Chondrocyte (in vitro differentiated cells): ENCODE results near the gene DIP2C. TPM values are rescaled to one million over a fixed set of nuclear protein-coding genes. Genes with fewer than 3 reads are reported as not detected.

Source experiments
- DNase-seq: peaks from one replicate; pipeline ENCODE4 v3.0.0; 2021; ENCODE audit warnings: mixed read lengths, low spot score
- H3K27ac Mint-ChIP-seq: one replicate; pipeline ENCODE4 v1.8.0; 2021; ENCODE audit warnings: mild to moderate bottlenecking, moderate library complexity, mixed read lengths; ENCODE audit not compliant: unreplicated experiment
- H3K27me3 Mint-ChIP-seq: 2 replicates; pipeline ENCODE4 v1.8.0; 2021; ENCODE audit warnings: low read depth, mixed read lengths
- H3K36me3 Mint-ChIP-seq: 2 replicates; pipeline ENCODE4 v1.8.0; 2021; ENCODE audit warnings: low read depth, mixed read lengths
- H3K4me1 Mint-ChIP-seq: 2 replicates; pipeline ENCODE4 v1.8.0; 2021; ENCODE audit warnings: low read depth, mild to moderate bottlenecking, mixed read lengths
- H3K4me3 Mint-ChIP-seq: one replicate; pipeline ENCODE4 v1.8.0; 2021; ENCODE audit warnings: mild to moderate bottlenecking, moderate library complexity, mixed read lengths; ENCODE audit not compliant: unreplicated experiment
- H3K9me3 Mint-ChIP-seq: 2 replicates; pipeline ENCODE4 v1.8.0; 2021; ENCODE audit warnings: low read depth, mixed read lengths
- CTCF ChIP-seq: fragments of 200-600 bp; sonication (generic); IDR thresholded peaks from 2 replicates; pipeline ENCODE4 v1.5.0; 2021; ENCODE audit warnings: antibody characterized with exemption, mild to moderate bottlenecking, moderate library complexity
- total RNA-seq: library from RNA; stranded (reverse); gene quantifications from 3 replicates; pipeline ENCODE4 v1.2.1, GENCODE V29; 2021

The DIP2C gene
- total RNA-seq, 1 donor from 2014 or later: 47.9 TPM

GRCh38 chr10:499991-500390, 189.5 kb downstream of the DIP2C start:
- no peak overlapping the region for H3K4me3 Mint-ChIP-seq
- TF ChIP-seq CTCF: no peak
- DNase-seq: no peak
- peaks cover 2% of the 10 kb centered on the region for H3K36me3 Mint-ChIP-seq
- no peaks in the 10 kb centered on the region for H3K9me3 Mint-ChIP-seq
- peaks cover 18% of the 10 kb centered on the region for H3K4me1 Mint-ChIP-seq
- H3K27ac Mint-ChIP-seq: no peak overlapping the region
- H3K27me3 Mint-ChIP-seq: no peaks in the 10 kb centered on the region

GRCh38 chr10:498760-499435, 190.6 kb downstream of the DIP2C start:
- no peak overlapping the region for H3K27ac Mint-ChIP-seq
- no peaks in the 10 kb centered on the region for H3K9me3 Mint-ChIP-seq
- H3K4me1 Mint-ChIP-seq: peaks cover 18% of the 10 kb centered on the region
- H3K27me3 Mint-ChIP-seq: no peaks in the 10 kb centered on the region
- no peak overlapping the region for H3K4me3 Mint-ChIP-seq
- H3K36me3 Mint-ChIP-seq: peaks cover 2% of the 10 kb centered on the region
- no peak for DNase-seq
- TF ChIP-seq CTCF: no peak

- H3K27ac Mint-ChIP-seq: no peak overlapping the region
- no peak for DNase-seq
- TF ChIP-seq CTCF: no peak
- peaks cover under 1% of the 10 kb centered on the region for H3K36me3 Mint-ChIP-seq
- H3K9me3 Mint-ChIP-seq: no peaks in the 10 kb centered on the region
- H3K27me3 Mint-ChIP-seq: no peaks in the 10 kb centered on the region
- H3K4me3 Mint-ChIP-seq: no peak overlapping the region
- H3K4me1 Mint-ChIP-seq: peaks cover 22% of the 10 kb centered on the region
These were observed 191.5 kb downstream of the DIP2C start for GRCh38 chr10:497898-498451.

- no peak for DNase-seq
- H3K27ac Mint-ChIP-seq: no peak overlapping the region
- peaks cover 29% of the 10 kb centered on the region for H3K4me1 Mint-ChIP-seq
- no peaks in the 10 kb centered on the region for H3K9me3 Mint-ChIP-seq
- H3K27me3 Mint-ChIP-seq: no peaks in the 10 kb centered on the region
- H3K4me3 Mint-ChIP-seq: no peak overlapping the region
- no peaks in the 10 kb centered on the region for H3K36me3 Mint-ChIP-seq
- TF ChIP-seq CTCF: no peak
These were observed 192.2 kb downstream of the DIP2C start for GRCh38 chr10:497289-497688.

- Mint-ChIP-seq H3K9me3 (no peaks in the 10 kb centered on the region), H3K4me3 (no peak overlapping the region), H3K27ac (no peak overlapping the region), H3K4me1 (peaks cover 31% of the 10 kb centered on the region), H3K36me3 (peaks cover 3% of the 10 kb centered on the region), H3K27me3 (no peaks in the 10 kb centered on the region)
- TF ChIP-seq CTCF: no peak
- no peak for DNase-seq
These were observed 194.9 kb downstream of the DIP2C start for GRCh38 chr10:494556-494955.
